NT2/D1 (cell line): Measurements from ENCODE around the gene RNF215.
"Not testable (repeated sequence)": the region's sequence is repeated elsewhere in the genome, so short reads cannot be mapped to it uniquely, and the experiment has no call there.

Experiments used
- DNase-seq: peaks from one replicate; pipeline ENCODE4 v3.0.0-alpha.2; 2011; ENCODE audit warnings: low read depth, low spot score
- H3K27me3 ChIP-seq: 2 replicates; pipeline ENCODE4 v1.6.0; 2011; ENCODE audit warnings: mild to moderate bottlenecking; ENCODE audit not compliant: insufficient read length, insufficient read depth
- H3K36me3 ChIP-seq: 2 replicates; pipeline ENCODE4 v1.6.1; 2011; ENCODE audit warnings: mild to moderate bottlenecking, low read length, mixed read lengths; ENCODE audit not compliant: insufficient read depth, insufficient read length
- H3K4me1 ChIP-seq: 2 replicates; pipeline ENCODE4 v1.5.1; 2011; ENCODE audit not compliant: insufficient read depth, insufficient read length
- H3K4me3 ChIP-seq: 2 replicates; pipeline ENCODE4 v1.5.1; 2011; ENCODE audit warnings: low read depth; ENCODE audit not compliant: insufficient read length
- H3K9ac ChIP-seq: 2 replicates; pipeline ENCODE4 v1.6.0; 2011; ENCODE audit warnings: low read depth; ENCODE audit not compliant: insufficient read length
- H3K9me3 ChIP-seq: 2 replicates; pipeline ENCODE4 v1.5.1; 2011; ENCODE audit warnings: mild to moderate bottlenecking, low read length; ENCODE audit not compliant: insufficient read depth
- SUZ12 ChIP-seq: IDR thresholded peaks from 2 replicates; pipeline ENCODE4 v1.6.1; 2011; ENCODE audit not compliant: insufficient read length, insufficient read depth; ENCODE audit errors: extremely low read depth
- YY1 ChIP-seq: IDR thresholded peaks from 2 replicates; pipeline ENCODE4 v1.6.1; 2011; ENCODE audit not compliant: insufficient read length, insufficient read depth
- ZNF274 ChIP-seq: IDR thresholded peaks from 2 replicates; pipeline ENCODE4 v1.6.1; 2011; ENCODE audit warnings: mild to moderate bottlenecking, low read depth, low read length

Gene RNF215

DNA sequence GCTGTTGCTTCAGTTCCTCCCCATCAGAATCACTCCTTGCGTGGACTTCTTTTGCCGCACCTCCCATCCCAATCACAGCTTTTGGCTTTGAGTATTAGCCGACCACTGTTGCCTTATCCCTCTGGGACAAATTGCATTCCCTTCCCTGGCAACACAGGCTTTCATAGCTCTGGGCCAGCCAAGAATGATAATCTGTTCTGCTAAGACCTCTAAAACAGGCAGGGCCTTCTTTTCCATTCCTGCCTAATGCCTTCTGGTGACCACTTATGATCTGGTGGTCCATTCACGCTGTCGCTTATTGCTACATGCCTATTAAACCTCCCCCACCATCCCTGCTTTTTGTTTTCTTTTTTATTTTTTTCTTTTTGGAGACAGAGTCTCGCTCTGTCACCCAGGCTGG is 19.2 kb upstream of the RNF215 start:
- Histone ChIP-seq H3K36me3 (peaks cover 12% of the 10 kb centered on the region), H3K9me3 (no peaks in the 10 kb centered on the region), H3K4me3 (no peak overlapping the region), H3K9ac (no peak overlapping the region), H3K27me3 (no peaks in the 10 kb centered on the region), H3K4me1 (peaks cover 3% of the 10 kb centered on the region)
- no peak for DNase-seq
- no peak for TF ChIP-seq SUZ12
- TF ChIP-seq YY1 = no peak
- no peak for TF ChIP-seq ZNF274

DNA sequence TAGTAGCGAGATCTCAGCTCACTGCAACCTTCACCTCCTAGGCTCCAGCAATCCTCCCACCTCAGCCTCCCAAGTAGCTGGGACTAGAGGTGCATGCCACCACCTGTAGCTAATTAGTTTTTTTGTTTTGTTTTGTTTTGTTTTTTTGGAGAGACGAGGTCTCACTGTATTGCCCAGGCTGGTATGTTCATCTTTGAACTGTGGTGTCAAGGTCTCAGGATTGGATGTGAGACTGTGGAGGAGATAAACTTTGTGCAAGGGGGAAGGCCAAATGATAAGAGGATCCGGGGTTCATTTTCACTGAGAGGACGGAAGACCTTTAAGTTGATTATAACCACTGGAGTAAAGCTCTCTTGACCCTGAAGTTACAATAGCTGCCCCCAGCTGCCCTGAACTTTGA is 18.5 kb upstream of the RNF215 start:
- DNase-seq = no peak
- no peak overlapping the region for H3K9ac ChIP-seq
- no peaks in the 10 kb centered on the region for H3K9me3 ChIP-seq
- TF ChIP-seq SUZ12 (no peak), ZNF274 (no peak), YY1 (no peak)
- H3K4me3 ChIP-seq = no peak overlapping the region
- H3K36me3 ChIP-seq = peaks cover 12% of the 10 kb centered on the region
- no peaks in the 10 kb centered on the region for H3K27me3 ChIP-seq
- peaks cover 3% of the 10 kb centered on the region for H3K4me1 ChIP-seq

GRCh38 chr22:30404307-30404706 is 17.1 kb upstream of the RNF215 start:
- Histone ChIP-seq H3K36me3 (peaks cover 5% of the 10 kb centered on the region), H3K27me3 (no peaks in the 10 kb centered on the region), H3K4me3 (no peak overlapping the region), H3K9ac (no peak overlapping the region), H3K9me3 (no peaks in the 10 kb centered on the region), H3K4me1 (peaks cover 3% of the 10 kb centered on the region)
- TF ChIP-seq YY1 (no peak), ZNF274 (no peak), SUZ12 (no peak)
- no peak for DNase-seq

DNA sequence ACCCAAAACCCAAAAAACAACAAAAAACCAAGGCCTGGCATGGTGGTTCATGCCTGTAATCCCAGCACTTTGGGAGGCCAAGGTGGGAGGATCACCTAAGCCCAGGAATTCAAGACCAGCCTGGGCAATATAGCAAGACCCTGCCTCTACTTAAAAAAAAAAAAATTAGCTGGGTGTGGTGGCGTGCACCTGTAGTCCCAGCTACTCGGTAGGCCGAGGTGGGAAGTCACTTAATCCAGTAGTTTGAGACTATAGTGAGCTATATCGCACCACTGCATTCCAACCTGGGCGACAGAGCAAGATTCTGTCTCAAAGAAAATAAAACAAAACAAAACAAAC is 15.5 kb upstream of the RNF215 start:
- DNase-seq, H3K9ac ChIP-seq, H3K4me3 ChIP-seq, H3K4me1 ChIP-seq, H3K36me3 ChIP-seq, H3K9me3 ChIP-seq: not testable (repeated sequence)
- peaks cover 13% of the 10 kb centered on the region for H3K27me3 ChIP-seq

DNA sequence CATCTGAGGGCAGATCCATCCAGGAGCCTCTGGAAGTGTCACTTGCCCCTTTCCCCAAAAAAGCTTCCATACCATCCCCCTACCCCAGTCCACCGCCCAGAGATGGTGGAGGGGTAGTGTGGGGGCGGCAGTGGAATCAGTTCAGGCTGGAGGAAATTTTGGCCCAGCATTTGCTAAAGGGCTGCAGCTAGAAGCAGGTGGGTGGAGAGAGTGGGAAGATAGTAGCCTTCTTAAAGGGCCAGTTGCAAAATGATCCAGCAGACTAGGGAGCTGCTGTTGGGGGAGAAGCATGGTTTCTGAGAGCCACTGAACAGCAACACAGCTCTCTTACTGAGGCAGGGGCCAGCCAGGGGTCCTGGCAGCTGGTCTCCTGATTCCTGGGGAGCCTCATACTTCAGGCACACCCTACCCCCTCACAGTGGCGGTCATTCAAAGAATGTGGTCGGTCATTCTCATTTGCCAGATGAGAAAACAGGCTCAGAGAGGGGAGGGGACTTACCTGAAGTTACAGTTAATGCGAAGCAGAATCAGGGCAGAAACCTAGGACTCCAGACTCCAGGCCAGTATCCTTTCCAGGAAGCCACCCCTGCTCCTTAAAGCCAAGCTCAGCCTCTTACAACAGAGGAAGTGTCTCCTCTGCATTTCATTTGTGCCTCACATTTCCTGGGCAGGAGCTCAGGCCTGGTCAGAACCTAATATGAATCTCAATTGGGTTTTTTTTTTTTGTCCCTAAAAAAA is 15.0 kb upstream of the RNF215 start:
- H3K9me3 ChIP-seq = no peaks in the 10 kb centered on the region
- H3K27me3 ChIP-seq = peaks cover 19% of the 10 kb centered on the region
- TF ChIP-seq YY1 (no peak), SUZ12 (no peak), ZNF274 (no peak)
- H3K36me3 ChIP-seq = peaks cover 3% of the 10 kb centered on the region
- H3K4me1 ChIP-seq = peaks cover 5% of the 10 kb centered on the region
- peak overlapping the region; percentile 52 for H3K9ac ChIP-seq
- H3K4me3 ChIP-seq = no peak overlapping the region
- no peak for DNase-seq

DNA sequence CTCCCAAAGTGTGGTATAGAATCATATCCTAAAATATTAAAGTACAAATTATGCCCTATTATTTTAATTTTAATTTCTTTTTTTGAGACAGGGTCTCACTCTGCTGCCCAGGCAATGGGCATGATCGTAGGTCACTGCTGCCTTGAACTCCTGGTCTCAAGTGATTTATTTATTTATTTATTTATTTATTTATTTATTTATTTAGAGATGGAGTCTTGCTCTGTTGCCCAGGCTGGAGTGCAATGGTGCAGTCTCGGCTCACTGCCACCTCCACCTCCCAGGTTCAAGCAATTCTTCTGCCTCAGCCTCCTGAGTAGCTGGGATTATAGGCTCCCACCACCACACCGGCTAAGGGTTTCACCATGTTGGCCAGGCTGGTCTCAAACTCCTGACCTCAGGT is 13.8 kb upstream of the RNF215 start:
- not testable (repeated sequence) for H3K4me3 ChIP-seq, H3K36me3 ChIP-seq, H3K9ac ChIP-seq, DNase-seq, H3K4me1 ChIP-seq, H3K9me3 ChIP-seq
- peaks cover 30% of the 10 kb centered on the region for H3K27me3 ChIP-seq

GRCh38 chr22:30400159-30400558 is 12.9 kb upstream of the RNF215 start:
- no peak overlapping the region for H3K4me3 ChIP-seq
- no peak for DNase-seq
- no peak for TF ChIP-seq SUZ12
- no peak for TF ChIP-seq ZNF274
- no peak for TF ChIP-seq YY1
- no peaks in the 10 kb centered on the region for H3K36me3 ChIP-seq
- H3K27me3 ChIP-seq = peaks cover 37% of the 10 kb centered on the region
- H3K9me3 ChIP-seq = no peaks in the 10 kb centered on the region
- peaks cover 5% of the 10 kb centered on the region for H3K4me1 ChIP-seq
- peak overlapping the region; percentile 21 for H3K9ac ChIP-seq

DNA sequence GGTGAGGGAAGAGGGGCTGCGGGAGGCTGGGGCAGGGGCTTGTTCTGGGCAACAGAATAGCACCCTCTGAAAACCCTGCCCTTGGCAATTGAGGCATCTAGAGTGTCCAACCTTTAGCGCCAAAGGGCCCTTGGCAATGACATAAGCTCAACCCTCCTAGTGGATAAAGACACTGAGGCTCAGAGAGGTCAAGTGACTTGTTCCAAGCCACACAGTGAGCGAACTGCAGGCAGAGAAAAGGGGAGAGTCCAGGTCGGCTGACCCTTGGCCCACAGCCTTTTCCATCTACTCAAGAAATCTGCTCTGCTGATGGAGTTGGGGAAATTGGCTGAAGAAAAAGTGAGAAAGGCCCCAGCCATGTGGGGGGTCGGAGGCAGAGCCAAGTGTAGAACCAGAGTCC is 12.5 kb upstream of the RNF215 start:
- TF ChIP-seq YY1 (no peak), ZNF274 (no peak)
- Histone ChIP-seq H3K4me1 (peaks cover 5% of the 10 kb centered on the region), H3K9ac (no peak overlapping the region), H3K4me3 (no peak overlapping the region), H3K27me3 (peaks cover 41% of the 10 kb centered on the region), H3K9me3 (no peaks in the 10 kb centered on the region), H3K36me3 (no peaks in the 10 kb centered on the region)
- DNase-seq = no peak
